Lower leg skin (tissue), 4 donors: Measurements from ENCODE around the gene PPCDC. TPM values are rescaled to one million over a fixed set of nuclear protein-coding genes. Genes with fewer than 3 reads are reported as not detected.
A peak's percentile ranks its signal among the peaks of the same experiment; 100 is the strongest.

Source experiments
- DNase-seq, 2 donors: peaks; one replicate each; pipeline ENCODE4 v3.0.0-alpha.2; 2019; ENCODE audit warnings: low spot score in 2 of 2
- H3K4me3 ChIP-seq: fragments of 200-600 bp; sonication (generic); 2 replicates; pipeline ENCODE4 v1.5.1; 2017; ENCODE audit warnings: mild to moderate bottlenecking, low read depth; ENCODE audit not compliant: poor library complexity, severe bottlenecking
- POLR2A ChIP-seq, 2 donors: fragments of 450-650 bp; IDR thresholded peaks; one replicate each; pipeline ENCODE4 v1.6.1; 2016 to 2017; ENCODE audit warnings: antibody characterized with exemption in 2 of 2, mild to moderate bottlenecking in 1 of 2, moderate library complexity in 1 of 2
- WGBS, 2 donors: methylation state at CpG; one replicate each; pipeline ENCODE4 v1.1.5; 2018; 5-methylcytosine and 5-hydroxymethylcytosine counted together
- intact Hi-C: fragments of 100-400 bp; cut with DNase I; formaldehyde crosslinking; loops from one replicate; pipeline ENCODE4 v1.15.0; 2023; ENCODE audit warnings: low total_unique reads
- total RNA-seq, 4 donors: library from RNA; depleted of rRNA; stranded (reverse); fragments of >200 nt; gene quantifications; one replicate each; pipeline ENCODE4 v1.1.0, GENCODE V29; 2016
- TF ChIP-seq, protein P1 (sequence below), 3 donors: fragments of 450-650 bp; IDR thresholded peaks; one replicate each; pipeline ENCODE4 v1.5.1; 2016; ENCODE audit warnings: antibody characterized with exemption in 3 of 3, mild to moderate bottlenecking in 3 of 3, moderate library complexity in 2 of 3

Gene PPCDC
- total RNA-seq, 4 donors from 2014 or later, result 14.4 to 21.4 (median 17.5) TPM

DNA sequence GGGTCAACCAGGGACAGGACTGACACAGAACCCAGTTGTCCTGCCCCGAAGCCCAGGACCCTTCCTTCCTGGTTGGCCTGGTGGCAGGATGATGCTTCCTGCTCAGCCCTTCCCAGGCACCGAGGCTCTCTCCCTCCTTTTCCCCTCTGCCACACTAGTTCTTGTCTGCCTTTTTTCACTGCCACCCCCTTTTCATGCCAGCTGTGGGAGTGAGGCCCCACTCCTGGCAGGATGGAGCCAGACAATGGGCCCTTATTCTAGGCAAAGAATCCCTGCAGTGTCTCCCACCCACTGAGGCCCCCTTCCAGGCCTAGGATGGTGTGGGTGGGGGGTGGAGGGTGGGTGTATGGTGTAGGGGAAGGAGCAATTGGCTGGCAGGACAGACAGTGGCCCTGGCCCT, 29.2 kb upstream of the PPCDC start:
- DNase-seq, result no peak
- intact Hi-C loops, result no loop called here
- TF ChIP-seq, protein P1, sequence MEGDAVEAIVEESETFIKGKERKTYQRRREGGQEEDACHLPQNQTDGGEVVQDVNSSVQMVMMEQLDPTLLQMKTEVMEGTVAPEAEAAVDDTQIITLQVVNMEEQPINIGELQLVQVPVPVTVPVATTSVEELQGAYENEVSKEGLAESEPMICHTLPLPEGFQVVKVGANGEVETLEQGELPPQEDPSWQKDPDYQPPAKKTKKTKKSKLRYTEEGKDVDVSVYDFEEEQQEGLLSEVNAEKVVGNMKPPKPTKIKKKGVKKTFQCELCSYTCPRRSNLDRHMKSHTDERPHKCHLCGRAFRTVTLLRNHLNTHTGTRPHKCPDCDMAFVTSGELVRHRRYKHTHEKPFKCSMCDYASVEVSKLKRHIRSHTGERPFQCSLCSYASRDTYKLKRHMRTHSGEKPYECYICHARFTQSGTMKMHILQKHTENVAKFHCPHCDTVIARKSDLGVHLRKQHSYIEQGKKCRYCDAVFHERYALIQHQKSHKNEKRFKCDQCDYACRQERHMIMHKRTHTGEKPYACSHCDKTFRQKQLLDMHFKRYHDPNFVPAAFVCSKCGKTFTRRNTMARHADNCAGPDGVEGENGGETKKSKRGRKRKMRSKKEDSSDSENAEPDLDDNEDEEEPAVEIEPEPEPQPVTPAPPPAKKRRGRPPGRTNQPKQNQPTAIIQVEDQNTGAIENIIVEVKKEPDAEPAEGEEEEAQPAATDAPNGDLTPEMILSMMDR (IDR thresholded peaks at IDR 0.05), result no peak
- no peak for TF ChIP-seq POLR2A (IDR thresholded peaks at IDR 0.05)
- H3K4me3 ChIP-seq, result no peak overlapping the region
- WGBS, 2 donors, result 69 to 76% methylated on average over 2 of the region's 2 CpGs

- WGBS, 2 donors, result 38 to 43% methylated on average over 5 of the region's 5 CpGs
- intact Hi-C loops, result no loop called here
- no peak for TF ChIP-seq POLR2A (IDR thresholded peaks at IDR 0.05)
- TF ChIP-seq, protein P1 (IDR thresholded peaks at IDR 0.05), result no peak
- DNase-seq, result no peak
- no peak overlapping the region for H3K4me3 ChIP-seq
Observed at GRCh38 chr15:74994685-74995084, 28.7 kb upstream of the PPCDC start.

DNA sequence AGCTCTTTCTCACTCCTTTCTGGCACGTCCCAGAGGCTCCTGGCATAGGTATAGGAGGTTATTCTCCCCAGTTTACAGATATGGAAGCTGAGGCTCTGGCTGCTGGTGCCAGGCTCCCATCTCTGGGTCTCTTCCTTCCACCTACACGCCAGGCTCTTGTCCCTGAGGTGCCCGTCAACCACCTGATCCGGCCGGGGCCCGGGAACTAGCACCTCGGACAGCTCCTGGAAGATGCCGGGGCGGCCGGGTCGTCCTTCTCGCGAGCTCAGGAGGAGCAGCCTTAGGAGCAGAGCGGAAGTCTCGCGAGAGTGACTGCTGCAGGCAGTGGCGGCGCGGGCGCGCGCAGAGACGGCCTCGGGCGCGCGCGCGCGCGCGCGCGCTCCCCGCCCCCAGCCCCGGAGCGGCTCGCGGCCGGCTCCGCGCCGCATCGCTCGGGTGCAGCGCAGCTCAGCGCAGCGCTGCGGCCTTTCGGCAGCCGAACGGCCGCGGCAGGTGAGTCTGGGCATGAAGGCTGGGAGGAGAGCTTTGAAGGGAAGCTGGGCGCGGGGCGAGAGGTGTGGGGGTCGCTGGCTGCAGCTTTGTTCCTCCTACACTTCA, 28.1 kb upstream of the PPCDC start, which contains the start of gene SCAMP5:
Gene SCAMP5 (plus strand): TSS at position 382 of the 597 bp plus-strand sequence. CDS start 16,277 bp downstream, outside the sequence.
- intact Hi-C loops, result no loop called here
- TF ChIP-seq POLR2A (IDR thresholded peaks at IDR 0.05), result no peak
- 1 to 3% methylated on average over 34 to 36 of the region's 58 CpGs for WGBS, 2 donors
- peak within 1 kb of the TSS; percentile 42 for H3K4me3 ChIP-seq
- DNase-seq, result peak; percentile 88 to 98

- intact Hi-C loops, result no loop called here
- DNase-seq, result no peak
- H3K4me3 ChIP-seq, result peak overlapping the region; percentile 42
- TF ChIP-seq, protein P1 (IDR thresholded peaks at IDR 0.05), result no peak
- TF ChIP-seq POLR2A (IDR thresholded peaks at IDR 0.05), result no peak
- WGBS, 2 donors, result 10 to 17% methylated on average over 28 to 41 of the region's 42 CpGs
Observed at GRCh38 chr15:74995779-74996765, 27.3 kb upstream of the PPCDC start.

DNA sequence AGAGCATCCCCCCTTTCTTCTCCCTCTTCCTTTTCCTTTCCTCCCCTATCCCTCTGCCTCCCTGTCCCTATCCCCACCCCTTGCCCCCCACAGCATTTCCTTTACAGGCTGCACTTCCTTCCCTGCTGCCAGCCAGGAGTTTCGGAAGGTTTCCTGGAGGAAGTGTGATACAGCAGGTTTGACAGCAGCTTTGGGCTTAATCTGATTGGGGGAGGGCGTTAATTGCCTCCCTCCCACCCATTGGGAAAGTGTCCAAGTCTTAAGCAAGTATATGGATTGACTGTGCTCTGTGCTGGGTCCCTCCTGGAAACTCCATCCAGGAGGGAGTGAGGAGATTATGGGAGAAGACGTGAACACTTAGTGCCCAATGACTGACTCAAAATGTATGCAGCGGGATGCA, 26.2 kb upstream of the PPCDC start:
- TF ChIP-seq, protein P1 (IDR thresholded peaks at IDR 0.05), result no peak
- TF ChIP-seq POLR2A (IDR thresholded peaks at IDR 0.05), result no peak
- intact Hi-C loops, result no loop called here
- DNase-seq, result no peak
- H3K4me3 ChIP-seq, result no peak overlapping the region
- 46 to 51% methylated on average over 4 of the region's 4 CpGs for WGBS, 2 donors

- TF ChIP-seq, protein P1 (IDR thresholded peaks at IDR 0.05), result no peak
- no peak for TF ChIP-seq POLR2A (IDR thresholded peaks at IDR 0.05)
- no peak for DNase-seq
- intact Hi-C loops, result no loop called here
- 75 to 92% methylated on average over 2 of the region's 2 CpGs for WGBS, 2 donors
- H3K4me3 ChIP-seq, result no peak overlapping the region
Observed at GRCh38 chr15:74997543-74997942, 25.8 kb upstream of the PPCDC start.
